GM12801 (cell line): ENCODE measurements around the gene RNF10.

Experiments used
- CTCF ChIP-seq: IDR thresholded peaks from one replicate; pipeline ENCODE4 v1.5.1; 2011; ENCODE audit warnings: control low read depth; ENCODE audit not compliant: insufficient read length; ENCODE audit errors: extremely low read depth

RNF10 gene

GRCh38 chr12:120586860-120587259 is 52.7 kb downstream of the RNF10 start:
- TF ChIP-seq CTCF: no peak

- no peak for TF ChIP-seq CTCF
Measured at GRCh38 chr12:120588371-120588770, 54.2 kb downstream of the RNF10 start.

GRCh38 chr12:120588948-120589930 is 55.1 kb downstream of the RNF10 start:
- TF ChIP-seq CTCF: no peak

GRCh38 chr12:120590741-120591407 is 56.7 kb downstream of the RNF10 start:
- no peak for TF ChIP-seq CTCF

GRCh38 chr12:120592121-120593049 is 58.2 kb downstream of the RNF10 start:
- no peak for TF ChIP-seq CTCF

GRCh38 chr12:120596901-120597300 is 62.7 kb downstream of the RNF10 start:
- TF ChIP-seq CTCF: no peak

GRCh38 chr12:120597861-120598260 is 63.7 kb downstream of the RNF10 start:
- no peak for TF ChIP-seq CTCF
